ENCODE measurements around the gene MACF1. TPM values are rescaled to one million over a fixed set of nuclear protein-coding genes. Genes with fewer than 3 reads are reported as not detected.

Gene MACF1
- total RNA-seq, 3 donors from 2014 or later, result 279 to 350 (median 325) TPM

- Histone ChIP-seq H3K9me3 (no peaks in the 10 kb centered on the region), H3K4me3 (no peak overlapping the region), H3K27ac (peak overlapping the region; percentile 30 to 45), H3K27me3 (no peaks in the 10 kb centered on the region), H3K4me1 (peaks cover 3 to 32% of the 10 kb centered on the region in 2 donors), H3K36me3 (no peaks in the 10 kb centered on the region)
- intact Hi-C loops (cut with DNase I; ENCODE audit: low total_unique reads), result no loop called here
- no peak for TF ChIP-seq POLR2A (IDR thresholded peaks at IDR 0.05)
- TF ChIP-seq POLR2AphosphoS5 (IDR thresholded peaks at IDR 0.05), result no peak
- TF ChIP-seq, protein P1, sequence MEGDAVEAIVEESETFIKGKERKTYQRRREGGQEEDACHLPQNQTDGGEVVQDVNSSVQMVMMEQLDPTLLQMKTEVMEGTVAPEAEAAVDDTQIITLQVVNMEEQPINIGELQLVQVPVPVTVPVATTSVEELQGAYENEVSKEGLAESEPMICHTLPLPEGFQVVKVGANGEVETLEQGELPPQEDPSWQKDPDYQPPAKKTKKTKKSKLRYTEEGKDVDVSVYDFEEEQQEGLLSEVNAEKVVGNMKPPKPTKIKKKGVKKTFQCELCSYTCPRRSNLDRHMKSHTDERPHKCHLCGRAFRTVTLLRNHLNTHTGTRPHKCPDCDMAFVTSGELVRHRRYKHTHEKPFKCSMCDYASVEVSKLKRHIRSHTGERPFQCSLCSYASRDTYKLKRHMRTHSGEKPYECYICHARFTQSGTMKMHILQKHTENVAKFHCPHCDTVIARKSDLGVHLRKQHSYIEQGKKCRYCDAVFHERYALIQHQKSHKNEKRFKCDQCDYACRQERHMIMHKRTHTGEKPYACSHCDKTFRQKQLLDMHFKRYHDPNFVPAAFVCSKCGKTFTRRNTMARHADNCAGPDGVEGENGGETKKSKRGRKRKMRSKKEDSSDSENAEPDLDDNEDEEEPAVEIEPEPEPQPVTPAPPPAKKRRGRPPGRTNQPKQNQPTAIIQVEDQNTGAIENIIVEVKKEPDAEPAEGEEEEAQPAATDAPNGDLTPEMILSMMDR (IDR thresholded peaks at IDR 0.05), result no peak
- peak in 1 of 2 donors; percentile 34 for DNase-seq (ENCODE audit: low spot score in 2 of 2)
Observed at GRCh38 chr1:39391691-39392679, 187.5 kb downstream of the MACF1 start.

DNA sequence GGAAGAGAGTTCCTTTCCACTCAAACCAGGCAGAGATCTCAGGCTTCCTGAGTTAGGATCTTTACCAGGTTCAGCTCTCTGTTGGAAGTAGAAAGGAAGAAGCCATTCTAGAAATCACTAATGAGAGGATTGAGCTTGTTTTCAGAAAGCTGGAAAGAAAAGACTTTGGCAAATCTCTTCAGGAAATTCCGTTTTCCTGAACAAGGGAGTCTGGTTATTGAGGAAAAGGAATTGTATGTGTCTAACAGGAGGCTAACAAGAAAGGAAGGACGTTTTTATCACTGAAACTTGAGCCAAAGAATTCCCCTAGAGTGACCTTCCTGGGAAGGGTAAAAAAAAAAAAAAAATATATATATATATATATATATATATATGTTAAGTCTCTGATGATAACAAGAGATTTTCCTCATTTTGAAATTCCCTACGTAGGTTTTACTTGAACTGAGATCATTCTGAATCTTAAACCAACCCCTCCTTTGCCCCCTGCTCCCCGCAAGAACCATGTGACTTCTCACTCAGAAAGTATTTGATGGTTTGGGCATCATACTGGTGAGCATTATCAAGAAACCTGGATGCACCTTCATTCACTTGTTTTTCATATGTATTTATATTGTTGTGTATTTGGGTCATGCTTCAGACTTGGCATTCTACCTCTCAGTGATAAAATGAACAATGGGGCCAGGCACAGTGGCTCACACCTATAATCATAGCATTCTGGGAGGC is 188.5 kb downstream of the MACF1 start:
- Histone ChIP-seq H3K9me3 (no peaks in the 10 kb centered on the region), H3K27me3 (no peaks in the 10 kb centered on the region), H3K36me3 (no peaks in the 10 kb centered on the region), H3K4me3 (no peak overlapping the region), H3K27ac (peak overlapping the region; percentile 30 to 45), H3K4me1 (peaks cover 3 to 33% of the 10 kb centered on the region in 2 donors)
- intact Hi-C loops (cut with DNase I; ENCODE audit: low total_unique reads), result no loop called here
- no peak for DNase-seq (ENCODE audit: low spot score in 2 of 2)
- TF ChIP-seq POLR2AphosphoS5 (IDR thresholded peaks at IDR 0.05) (no peak), POLR2A (IDR thresholded peaks at IDR 0.05) (no peak)
- TF ChIP-seq, protein P1 (IDR thresholded peaks at IDR 0.05), result no peak

- Histone ChIP-seq H3K36me3 (no peaks in the 10 kb centered on the region), H3K4me1 (peaks cover 3 to 36% of the 10 kb centered on the region in 2 donors), H3K27me3 (no peaks in the 10 kb centered on the region), H3K9me3 (no peaks in the 10 kb centered on the region), H3K4me3 (no peak overlapping the region), H3K27ac (no peak overlapping the region)
- intact Hi-C loops (cut with DNase I; ENCODE audit: low total_unique reads), result no loop called here
- TF ChIP-seq, protein P1 (IDR thresholded peaks at IDR 0.05), result no peak
- TF ChIP-seq POLR2AphosphoS5 (IDR thresholded peaks at IDR 0.05) (no peak), POLR2A (IDR thresholded peaks at IDR 0.05) (no peak)
- DNase-seq (ENCODE audit: low spot score in 2 of 2), result no peak
Observed at GRCh38 chr1:39393645-39394044, 189.2 kb downstream of the MACF1 start.

GRCh38 chr1:39394059-39394458 is 189.6 kb downstream of the MACF1 start:
- H3K4me3 ChIP-seq, result no peak overlapping the region
- no peaks in the 10 kb centered on the region for H3K36me3 ChIP-seq
- no peaks in the 10 kb centered on the region for H3K27me3 ChIP-seq
- DNase-seq (ENCODE audit: low spot score in 2 of 2), result no peak
- peaks cover 3 to 36% of the 10 kb centered on the region in 2 donors for H3K4me1 ChIP-seq
- TF ChIP-seq POLR2AphosphoS5 (IDR thresholded peaks at IDR 0.05), result no peak
- TF ChIP-seq, protein P1 (IDR thresholded peaks at IDR 0.05), result no peak
- TF ChIP-seq POLR2A (IDR thresholded peaks at IDR 0.05), result no peak
- intact Hi-C loops (cut with DNase I; ENCODE audit: low total_unique reads), result no loop called here
- H3K27ac ChIP-seq, result peak overlapping the region in 1 of 2 donors; percentile 78
- H3K9me3 ChIP-seq, result no peaks in the 10 kb centered on the region

Measured in breast epithelium (tissue), 4 donors.